HFFc6 (cell line): Measurements from ENCODE around the gene APOL2. TPM values are rescaled to one million over a fixed set of nuclear protein-coding genes. Genes with fewer than 3 reads are reported as not detected.

Source experiments
- DNase-seq: peaks from one replicate; pipeline ENCODE4 v3.0.0-alpha.2; 2018
- H3K27ac Mint-ChIP-seq: 2 replicates; pipeline ENCODE4 v1.8.0; 2020; ENCODE audit warnings: mild to moderate bottlenecking, mixed read lengths
- H3K27me3 Mint-ChIP-seq: 2 replicates; pipeline ENCODE4 v1.8.0; 2021; ENCODE audit warnings: mild to moderate bottlenecking, moderate library complexity, mixed read lengths; ENCODE audit not compliant: insufficient read depth
- H3K36me3 Mint-ChIP-seq: 2 replicates; pipeline ENCODE4 v1.8.0; 2021; ENCODE audit warnings: low read depth, mixed read lengths
- H3K4me1 Mint-ChIP-seq: 2 replicates; pipeline ENCODE4 v1.8.0; 2020; ENCODE audit warnings: low read depth, mixed read lengths
- H3K4me3 Mint-ChIP-seq: 2 replicates; pipeline ENCODE4 v1.8.0; 2020; ENCODE audit warnings: mild to moderate bottlenecking, moderate library complexity, mixed read lengths
- H3K9me3 Mint-ChIP-seq: 2 replicates; pipeline ENCODE4 v1.8.0; 2020; ENCODE audit warnings: mild to moderate bottlenecking, mixed read lengths
- total RNA-seq, 6 experiments: library from RNA; stranded (reverse); fragmentation: NEBNext Ultra II Directional; extraction: Animal tissue kit (Norgen Biotek cat#: 25700); gene quantifications; 2 replicates in 1 of 6; 3 replicates in 5 of 6; pipeline ENCODE4 v1.2.3, GENCODE V29; 2021
- TF ChIP-seq, protein P1 (sequence below): fragments of 200-600 bp; sonication (generic); IDR thresholded peaks from 2 replicates; pipeline ENCODE4 v1.5.0; 2021; ENCODE audit warnings: antibody characterized with exemption, mild to moderate bottlenecking

APOL2 gene
- total RNA-seq, 6 experiments from 2014 or later: 27.7 to 42.5 (median 38.5) TPM

GRCh38 chr22:36227806-36228205 lies 11.5 kb downstream of the APOL2 start:
- H3K9me3 Mint-ChIP-seq: no peaks in the 10 kb centered on the region
- H3K36me3 Mint-ChIP-seq: peaks cover 27% of the 10 kb centered on the region
- TF ChIP-seq, protein P1, sequence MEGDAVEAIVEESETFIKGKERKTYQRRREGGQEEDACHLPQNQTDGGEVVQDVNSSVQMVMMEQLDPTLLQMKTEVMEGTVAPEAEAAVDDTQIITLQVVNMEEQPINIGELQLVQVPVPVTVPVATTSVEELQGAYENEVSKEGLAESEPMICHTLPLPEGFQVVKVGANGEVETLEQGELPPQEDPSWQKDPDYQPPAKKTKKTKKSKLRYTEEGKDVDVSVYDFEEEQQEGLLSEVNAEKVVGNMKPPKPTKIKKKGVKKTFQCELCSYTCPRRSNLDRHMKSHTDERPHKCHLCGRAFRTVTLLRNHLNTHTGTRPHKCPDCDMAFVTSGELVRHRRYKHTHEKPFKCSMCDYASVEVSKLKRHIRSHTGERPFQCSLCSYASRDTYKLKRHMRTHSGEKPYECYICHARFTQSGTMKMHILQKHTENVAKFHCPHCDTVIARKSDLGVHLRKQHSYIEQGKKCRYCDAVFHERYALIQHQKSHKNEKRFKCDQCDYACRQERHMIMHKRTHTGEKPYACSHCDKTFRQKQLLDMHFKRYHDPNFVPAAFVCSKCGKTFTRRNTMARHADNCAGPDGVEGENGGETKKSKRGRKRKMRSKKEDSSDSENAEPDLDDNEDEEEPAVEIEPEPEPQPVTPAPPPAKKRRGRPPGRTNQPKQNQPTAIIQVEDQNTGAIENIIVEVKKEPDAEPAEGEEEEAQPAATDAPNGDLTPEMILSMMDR: no peak
- peaks cover 3% of the 10 kb centered on the region for H3K27me3 Mint-ChIP-seq
- H3K4me1 Mint-ChIP-seq: no peaks in the 10 kb centered on the region
- H3K4me3 Mint-ChIP-seq: no peak overlapping the region
- no peak overlapping the region for H3K27ac Mint-ChIP-seq
- DNase-seq: no peak

DNA sequence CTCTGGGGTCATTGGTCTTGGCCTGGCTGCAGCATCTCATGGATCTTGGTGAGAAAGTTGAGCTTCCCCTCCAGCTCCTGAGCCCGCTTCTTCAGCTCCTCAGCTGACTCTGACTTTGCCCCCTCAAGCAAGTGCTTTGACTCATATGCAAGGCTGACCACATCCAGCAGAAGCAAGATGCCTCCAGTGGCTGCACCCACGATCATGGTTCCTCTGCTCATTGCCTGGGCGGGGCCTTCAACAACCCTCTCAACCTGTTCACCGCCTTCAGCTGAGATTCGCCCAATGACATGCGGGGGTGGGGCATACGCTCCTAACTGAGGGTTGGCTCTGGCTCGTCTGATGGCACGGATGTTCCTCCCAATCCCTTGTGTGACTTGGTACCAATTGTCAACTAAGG lies 11.9 kb downstream of the APOL2 start:
- H3K36me3 Mint-ChIP-seq: peaks cover 25% of the 10 kb centered on the region
- no peak overlapping the region for H3K27ac Mint-ChIP-seq
- no peak overlapping the region for H3K4me3 Mint-ChIP-seq
- H3K4me1 Mint-ChIP-seq: no peaks in the 10 kb centered on the region
- H3K27me3 Mint-ChIP-seq: peaks cover 3% of the 10 kb centered on the region
- TF ChIP-seq, protein P1: no peak
- H3K9me3 Mint-ChIP-seq: no peaks in the 10 kb centered on the region
- DNase-seq: no peak

DNA sequence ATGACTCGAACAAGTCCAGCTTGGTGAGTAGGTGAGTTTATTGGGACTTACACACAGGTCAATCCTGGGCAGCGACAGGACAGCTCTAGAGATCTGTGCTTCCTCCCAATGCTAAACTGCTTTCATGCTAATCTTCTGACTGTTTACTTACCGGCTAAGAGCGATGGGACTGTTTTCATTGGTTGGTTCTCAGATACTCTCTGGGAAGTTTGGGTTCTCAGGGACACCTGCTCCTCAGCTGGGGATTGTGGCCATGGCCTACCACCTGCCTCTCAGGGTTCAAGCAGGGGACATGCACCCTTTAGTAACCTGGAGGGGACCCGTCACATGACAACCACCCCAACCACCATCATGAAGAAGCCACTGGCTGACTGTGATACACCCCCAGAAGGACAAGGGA lies 13.1 kb downstream of the APOL2 start:
- no peak overlapping the region for H3K4me3 Mint-ChIP-seq
- DNase-seq: no peak
- peaks cover 16% of the 10 kb centered on the region for H3K36me3 Mint-ChIP-seq
- peaks cover 6% of the 10 kb centered on the region for H3K4me1 Mint-ChIP-seq
- TF ChIP-seq, protein P1: no peak
- no peaks in the 10 kb centered on the region for H3K9me3 Mint-ChIP-seq
- H3K27me3 Mint-ChIP-seq: peaks cover 3% of the 10 kb centered on the region
- no peak overlapping the region for H3K27ac Mint-ChIP-seq

DNA sequence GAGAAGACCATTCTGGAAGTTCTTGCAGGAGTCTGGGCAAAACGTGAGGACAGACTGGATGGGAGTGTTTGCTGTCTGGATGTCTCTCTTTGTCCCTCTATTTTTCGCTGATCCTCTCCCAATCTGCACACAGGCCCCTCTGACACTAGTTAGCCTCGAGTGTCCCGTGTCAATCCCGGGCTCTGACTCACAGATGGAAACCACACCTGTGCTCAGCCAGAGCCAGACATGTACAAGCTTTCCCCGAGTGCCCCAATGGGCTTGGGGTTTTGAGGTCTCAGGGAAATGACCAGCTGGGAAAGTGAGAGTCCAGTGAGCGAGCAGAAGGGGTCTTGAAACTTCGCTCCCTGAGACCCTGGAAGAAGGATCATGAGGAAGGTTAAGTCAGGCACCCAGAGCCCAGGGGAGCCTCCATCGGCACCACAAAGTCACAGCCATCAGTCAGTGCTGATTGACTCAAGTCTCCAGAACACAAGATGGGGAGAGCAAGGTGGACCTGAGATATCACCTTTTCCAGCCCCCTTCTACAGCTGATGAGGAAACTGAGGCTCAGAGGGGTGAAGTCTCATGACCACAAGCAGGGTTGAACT lies 13.9 kb downstream of the APOL2 start:
- Mint-ChIP-seq H3K27me3 (peaks cover 3% of the 10 kb centered on the region), H3K4me3 (no peak overlapping the region), H3K36me3 (peaks cover 15% of the 10 kb centered on the region), H3K9me3 (no peaks in the 10 kb centered on the region), H3K27ac (no peak overlapping the region), H3K4me1 (peaks cover 6% of the 10 kb centered on the region)
- no peak for DNase-seq
- TF ChIP-seq, protein P1: no peak

DNA sequence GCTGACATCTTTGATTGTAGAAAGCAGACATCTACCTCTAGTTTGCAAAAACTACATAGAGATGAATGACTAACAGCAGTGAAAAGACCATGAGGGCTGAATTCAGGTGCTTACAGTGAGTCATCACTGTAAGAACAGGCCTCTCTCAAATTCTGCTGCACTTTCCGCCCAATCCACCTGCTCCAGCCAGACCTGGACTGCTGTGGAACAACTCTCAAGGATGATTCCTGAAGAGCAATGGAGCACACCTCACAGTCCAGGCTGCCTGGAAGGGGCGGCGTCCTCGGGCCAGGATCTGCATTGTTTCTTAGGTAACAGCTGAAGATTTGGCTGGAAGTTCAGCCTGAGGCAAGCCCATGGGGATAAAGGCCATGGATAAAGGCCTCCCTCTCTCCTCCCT lies 15.1 kb downstream of the APOL2 start:
- DNase-seq: no peak
- TF ChIP-seq, protein P1: no peak
- H3K4me3 Mint-ChIP-seq: no peak overlapping the region
- no peak overlapping the region for H3K27ac Mint-ChIP-seq
- peaks cover 15% of the 10 kb centered on the region for H3K36me3 Mint-ChIP-seq
- peaks cover 6% of the 10 kb centered on the region for H3K4me1 Mint-ChIP-seq
- no peaks in the 10 kb centered on the region for H3K9me3 Mint-ChIP-seq
- H3K27me3 Mint-ChIP-seq: peaks cover 5% of the 10 kb centered on the region

DNA sequence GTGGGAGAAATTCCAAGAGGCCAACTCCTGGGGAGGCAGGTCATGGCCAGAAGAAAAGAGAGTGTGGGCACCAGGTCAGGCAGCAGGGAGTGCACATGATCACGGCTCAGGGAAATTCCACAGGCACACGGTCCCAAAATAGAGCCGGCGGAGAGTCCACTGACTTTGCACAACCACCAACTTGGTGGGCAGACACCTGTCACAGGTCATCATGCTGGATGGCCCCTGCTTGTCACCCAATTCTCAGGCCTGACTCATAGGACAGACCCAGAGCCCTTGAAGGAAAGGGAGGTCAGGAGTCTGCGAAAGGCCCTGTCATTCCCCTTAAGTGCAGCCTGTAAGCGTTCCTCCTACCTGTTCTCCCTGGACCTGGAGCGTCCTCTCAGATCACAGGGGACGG lies 15.8 kb downstream of the APOL2 start:
- DNase-seq: no peak
- no peak overlapping the region for H3K4me3 Mint-ChIP-seq
- peaks cover 6% of the 10 kb centered on the region for H3K4me1 Mint-ChIP-seq
- no peak overlapping the region for H3K27ac Mint-ChIP-seq
- TF ChIP-seq, protein P1: no peak
- no peaks in the 10 kb centered on the region for H3K9me3 Mint-ChIP-seq
- H3K27me3 Mint-ChIP-seq: peaks cover 5% of the 10 kb centered on the region
- H3K36me3 Mint-ChIP-seq: peaks cover 11% of the 10 kb centered on the region
